HepG2 (cell line): Measurements from ENCODE around the gene BAIAP2L2. TPM values are rescaled to one million over a fixed set of nuclear protein-coding genes. Genes with fewer than 3 reads are reported as not detected.

Source experiments
- ATRX ChIP-seq: sonication (generic); formaldehyde crosslinking; IDR thresholded peaks from 2 replicates; pipeline ENCODE4 v1.4.0; 2020; ENCODE audit warnings: missing genetic modification reagents, borderline replicate concordance
- BORCS8-MEF2B ChIP-seq: sonication (generic); formaldehyde crosslinking; IDR thresholded peaks from 2 replicates; pipeline ENCODE4 v1.8.0; 2022; ENCODE audit warnings: mild to moderate bottlenecking, missing genetic modification reagents
- HOXA5 ChIP-seq: sonication (generic); formaldehyde crosslinking; IDR thresholded peaks from 2 replicates; pipeline ENCODE4 v1.4.0; 2020; ENCODE audit warnings: missing genetic modification reagents
- MBNL3 ChIP-seq: fragments of 250-450 bp; sonication (Bioruptor Pico); conservative IDR thresholded peaks from 2 replicates; pipeline ENCODE4 v1.8.0; 2022; ENCODE audit warnings: mild to moderate bottlenecking, inconsistent platforms
- MLLT10 ChIP-seq: sonication (generic); formaldehyde crosslinking; IDR thresholded peaks from 2 replicates; pipeline ENCODE4 v1.4.0; 2020; ENCODE audit warnings: missing genetic modification reagents
- ZIK1 ChIP-seq: sonication (generic); formaldehyde crosslinking; IDR thresholded peaks from 2 replicates; pipeline ENCODE4 v1.5.0; 2020; ENCODE audit warnings: mild to moderate bottlenecking, low read depth, missing genetic modification reagents, borderline replicate concordance
- ZNF382 ChIP-seq: sonication (generic); formaldehyde crosslinking; IDR thresholded peaks from 2 replicates; pipeline ENCODE4 v1.5.0; 2020; ENCODE audit warnings: missing genetic modification reagents, mild to moderate bottlenecking, borderline replicate concordance
- ZNF558 ChIP-seq: sonication (generic); formaldehyde crosslinking; IDR thresholded peaks from 2 replicates; pipeline ENCODE4 v1.9.0; 2022; ENCODE audit warnings: mild to moderate bottlenecking, missing genetic modification reagents, borderline replicate concordance
- polyA plus RNA-seq, 8 experiments: library from polyadenylated mRNA; depleted of rRNA in 3 of 8; stranded (reverse) in 7 of 8; unstranded in 1 of 8; fragments of >200 nt; fragmentation: Illumina TruSeq in 4 of 8; extraction: Trizol in 4 of 8; gene quantifications; 2 replicates each; pipeline versions ENCODE4 v1.2.1 to v1.2.3, GENCODE V29; 2011 to 2016; ENCODE audit warnings: low read depth in 4 of 8, missing spikeins in 1 of 8, mixed read lengths in 1 of 8; ENCODE audit not compliant: insufficient read depth in 1 of 8
- total RNA-seq, 5 experiments: library from RNA; depleted of rRNA; stranded (reverse); fragments of >200 nt; fragmentation: Illumina TruSeq; extraction: Trizol; gene quantifications; 2 replicates each; pipeline ENCODE4 v1.2.3, GENCODE V29; 2016; ENCODE audit warnings: low read depth in 1 of 5
- TF ChIP-seq, protein P1 (sequence below), 2 experiments: sonication (generic) in 1 of 2; formaldehyde crosslinking in 1 of 2; IDR thresholded peaks; 2 replicates each; pipeline versions ENCODE4 v1.4.0 to v1.6.1; 2016 to 2020; ENCODE audit warnings: borderline replicate concordance in 1 of 2, low read depth in 1 of 2, mild to moderate bottlenecking in 1 of 2, missing genetic modification reagents in 1 of 2
- TF ChIP-seq, protein P2 (sequence below): sonication (generic); formaldehyde crosslinking; IDR thresholded peaks from 2 replicates; pipeline ENCODE4 v1.8.1; 2023; ENCODE audit warnings: mild to moderate bottlenecking, inconsistent platforms, moderate library complexity, missing genetic modification reagents, borderline replicate concordance
- TF ChIP-seq, protein P3 (sequence below): sonication (generic); formaldehyde crosslinking; IDR thresholded peaks from 2 replicates; pipeline ENCODE4 v1.4.0; 2020; ENCODE audit warnings: missing genetic modification reagents
- TF ChIP-seq, protein P4 (sequence below): sonication (generic); formaldehyde crosslinking; IDR thresholded peaks from 2 replicates; pipeline ENCODE4 v1.5.1; 2020; ENCODE audit warnings: mild to moderate bottlenecking, missing genetic modification reagents, moderate library complexity

Gene BAIAP2L2
- total and polyA plus RNA-seq, 2 of the 13 experiments (the other 11 are each of a cell fraction or from before 2014, with no cell fraction given): 4.4 to 7.5 TPM

DNA sequence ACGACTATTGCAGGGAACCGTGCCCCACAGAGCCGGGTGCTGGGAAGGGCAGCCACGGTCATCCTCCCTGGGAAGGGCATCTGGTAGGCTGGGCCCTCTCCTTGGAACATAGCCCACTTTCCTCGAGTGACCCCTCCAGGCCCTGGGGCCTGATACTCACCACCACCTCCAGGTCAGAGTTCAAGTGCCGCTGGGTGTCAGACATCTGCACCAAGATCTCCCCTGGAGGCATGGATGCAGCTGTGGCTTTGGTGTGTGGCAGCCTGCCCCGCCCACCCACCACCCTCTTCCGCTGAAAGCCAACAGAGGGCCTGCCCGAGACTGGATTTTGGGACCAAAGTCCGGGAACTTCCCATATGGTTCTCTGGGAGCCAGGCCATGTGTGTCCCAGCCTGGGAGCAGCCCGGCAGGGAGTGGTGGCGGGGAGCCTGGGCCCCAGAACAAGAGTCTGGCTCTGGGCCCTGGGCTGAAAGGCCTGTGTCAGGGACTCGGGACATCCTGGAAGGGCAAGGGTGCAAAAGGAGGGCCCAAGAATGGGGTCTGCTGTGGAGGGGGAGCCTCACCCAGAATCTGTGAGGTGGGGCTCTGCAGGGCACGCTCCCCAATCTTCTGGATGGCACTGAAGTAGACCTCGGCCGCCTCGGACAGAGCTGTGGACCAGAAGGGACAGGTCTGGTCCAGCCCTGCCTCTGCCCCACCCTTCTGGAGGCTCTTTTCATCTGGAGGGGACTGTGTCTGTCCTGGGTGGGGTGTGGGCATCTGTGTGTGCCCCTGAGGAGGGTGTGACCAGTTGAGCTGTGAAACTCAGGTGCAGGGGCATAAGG lies 2.6 kb downstream of the BAIAP2L2 start (continued):
- TF ChIP-seq MBNL3 (CRISPR knock-in tag) (no peak), BORCS8-MEF2B (CRISPR knock-in tag) (0 out of 2 replicates have a peak, but pooled peaks have one; percentile 54), ZNF558 (CRISPR knock-in tag) (no peak), HOXA5 (CRISPR knock-in tag) (no peak), ZNF382 (CRISPR knock-in tag) (no peak), MLLT10 (CRISPR knock-in tag) (no peak), ATRX (CRISPR knock-in tag) (no peak), ZIK1 (CRISPR knock-in tag) (no peak)
- TF ChIP-seq, protein P1, sequence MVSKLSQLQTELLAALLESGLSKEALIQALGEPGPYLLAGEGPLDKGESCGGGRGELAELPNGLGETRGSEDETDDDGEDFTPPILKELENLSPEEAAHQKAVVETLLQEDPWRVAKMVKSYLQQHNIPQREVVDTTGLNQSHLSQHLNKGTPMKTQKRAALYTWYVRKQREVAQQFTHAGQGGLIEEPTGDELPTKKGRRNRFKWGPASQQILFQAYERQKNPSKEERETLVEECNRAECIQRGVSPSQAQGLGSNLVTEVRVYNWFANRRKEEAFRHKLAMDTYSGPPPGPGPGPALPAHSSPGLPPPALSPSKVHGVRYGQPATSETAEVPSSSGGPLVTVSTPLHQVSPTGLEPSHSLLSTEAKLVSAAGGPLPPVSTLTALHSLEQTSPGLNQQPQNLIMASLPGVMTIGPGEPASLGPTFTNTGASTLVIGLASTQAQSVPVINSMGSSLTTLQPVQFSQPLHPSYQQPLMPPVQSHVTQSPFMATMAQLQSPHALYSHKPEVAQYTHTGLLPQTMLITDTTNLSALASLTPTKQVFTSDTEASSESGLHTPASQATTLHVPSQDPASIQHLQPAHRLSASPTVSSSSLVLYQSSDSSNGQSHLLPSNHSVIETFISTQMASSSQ (IDR thresholded peaks at IDR 0.05; ENCODE audit: low read depth): no peak
- TF ChIP-seq, protein P1 (CRISPR knock-in tag; IDR thresholded peaks at IDR 0.05; ENCODE audit: borderline replicate concordance): peak; percentile 20; the same call in 1 of the 2 replicates
- TF ChIP-seq, protein P2, sequence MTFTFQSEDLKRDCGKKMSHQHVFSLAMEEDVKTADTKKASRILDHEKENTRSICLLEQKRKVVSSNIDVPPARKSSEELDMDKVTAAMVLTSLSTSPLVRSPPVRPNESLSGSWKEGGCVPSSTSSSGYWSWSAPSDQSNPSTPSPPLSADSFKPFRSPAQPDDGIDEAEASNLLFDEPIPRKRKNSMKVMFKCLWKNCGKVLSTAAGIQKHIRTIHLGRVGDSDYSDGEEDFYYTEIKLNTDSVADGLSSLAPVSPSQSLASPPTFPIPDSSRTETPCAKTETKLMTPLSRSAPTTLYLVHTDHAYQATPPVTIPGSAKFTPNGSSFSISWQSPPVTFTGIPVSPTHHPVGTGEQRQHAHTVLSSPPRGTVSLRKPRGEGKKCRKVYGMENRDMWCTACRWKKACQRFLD: no peak
- TF ChIP-seq, protein P3, sequence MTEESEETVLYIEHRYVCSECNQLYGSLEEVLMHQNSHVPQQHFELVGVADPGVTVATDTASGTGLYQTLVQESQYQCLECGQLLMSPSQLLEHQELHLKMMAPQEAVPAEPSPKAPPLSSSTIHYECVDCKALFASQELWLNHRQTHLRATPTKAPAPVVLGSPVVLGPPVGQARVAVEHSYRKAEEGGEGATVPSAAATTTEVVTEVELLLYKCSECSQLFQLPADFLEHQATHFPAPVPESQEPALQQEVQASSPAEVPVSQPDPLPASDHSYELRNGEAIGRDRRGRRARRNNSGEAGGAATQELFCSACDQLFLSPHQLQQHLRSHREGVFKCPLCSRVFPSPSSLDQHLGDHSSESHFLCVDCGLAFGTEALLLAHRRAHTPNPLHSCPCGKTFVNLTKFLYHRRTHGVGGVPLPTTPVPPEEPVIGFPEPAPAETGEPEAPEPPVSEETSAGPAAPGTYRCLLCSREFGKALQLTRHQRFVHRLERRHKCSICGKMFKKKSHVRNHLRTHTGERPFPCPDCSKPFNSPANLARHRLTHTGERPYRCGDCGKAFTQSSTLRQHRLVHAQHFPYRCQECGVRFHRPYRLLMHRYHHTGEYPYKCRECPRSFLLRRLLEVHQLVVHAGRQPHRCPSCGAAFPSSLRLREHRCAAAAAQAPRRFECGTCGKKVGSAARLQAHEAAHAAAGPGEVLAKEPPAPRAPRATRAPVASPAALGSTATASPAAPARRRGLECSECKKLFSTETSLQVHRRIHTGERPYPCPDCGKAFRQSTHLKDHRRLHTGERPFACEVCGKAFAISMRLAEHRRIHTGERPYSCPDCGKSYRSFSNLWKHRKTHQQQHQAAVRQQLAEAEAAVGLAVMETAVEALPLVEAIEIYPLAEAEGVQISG (CRISPR knock-in tag): peak; percentile 45; the same call in 1 of the 2 replicates
- TF ChIP-seq, protein P4, sequence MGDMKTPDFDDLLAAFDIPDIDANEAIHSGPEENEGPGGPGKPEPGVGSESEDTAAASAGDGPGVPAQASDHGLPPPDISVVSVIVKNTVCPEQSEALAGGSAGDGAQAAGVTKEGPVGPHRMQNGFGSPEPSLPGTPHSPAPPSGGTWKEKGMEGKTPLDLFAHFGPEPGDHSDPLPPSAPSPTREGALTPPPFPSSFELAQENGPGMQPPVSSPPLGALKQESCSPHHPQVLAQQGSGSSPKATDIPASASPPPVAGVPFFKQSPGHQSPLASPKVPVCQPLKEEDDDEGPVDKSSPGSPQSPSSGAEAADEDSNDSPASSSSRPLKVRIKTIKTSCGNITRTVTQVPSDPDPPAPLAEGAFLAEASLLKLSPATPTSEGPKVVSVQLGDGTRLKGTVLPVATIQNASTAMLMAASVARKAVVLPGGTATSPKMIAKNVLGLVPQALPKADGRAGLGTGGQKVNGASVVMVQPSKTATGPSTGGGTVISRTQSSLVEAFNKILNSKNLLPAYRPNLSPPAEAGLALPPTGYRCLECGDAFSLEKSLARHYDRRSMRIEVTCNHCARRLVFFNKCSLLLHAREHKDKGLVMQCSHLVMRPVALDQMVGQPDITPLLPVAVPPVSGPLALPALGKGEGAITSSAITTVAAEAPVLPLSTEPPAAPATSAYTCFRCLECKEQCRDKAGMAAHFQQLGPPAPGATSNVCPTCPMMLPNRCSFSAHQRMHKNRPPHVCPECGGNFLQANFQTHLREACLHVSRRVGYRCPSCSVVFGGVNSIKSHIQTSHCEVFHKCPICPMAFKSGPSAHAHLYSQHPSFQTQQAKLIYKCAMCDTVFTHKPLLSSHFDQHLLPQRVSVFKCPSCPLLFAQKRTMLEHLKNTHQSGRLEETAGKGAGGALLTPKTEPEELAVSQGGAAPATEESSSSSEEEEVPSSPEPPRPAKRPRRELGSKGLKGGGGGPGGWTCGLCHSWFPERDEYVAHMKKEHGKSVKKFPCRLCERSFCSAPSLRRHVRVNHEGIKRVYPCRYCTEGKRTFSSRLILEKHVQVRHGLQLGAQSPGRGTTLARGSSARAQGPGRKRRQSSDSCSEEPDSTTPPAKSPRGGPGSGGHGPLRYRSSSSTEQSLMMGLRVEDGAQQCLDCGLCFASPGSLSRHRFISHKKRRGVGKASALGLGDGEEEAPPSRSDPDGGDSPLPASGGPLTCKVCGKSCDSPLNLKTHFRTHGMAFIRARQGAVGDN (CRISPR knock-in tag): peak; percentile 95
